Suppressor macrophage treated with lipopolysaccharide for 1 hour (primary cell): Measurements from ENCODE around the gene CDC42BPG.

Source experiments
- DNase-seq, 3 donors: peaks; one replicate each; pipeline ENCODE4 v3.0.0-alpha.2; 2020 to 2022

CDC42BPG gene

DNA sequence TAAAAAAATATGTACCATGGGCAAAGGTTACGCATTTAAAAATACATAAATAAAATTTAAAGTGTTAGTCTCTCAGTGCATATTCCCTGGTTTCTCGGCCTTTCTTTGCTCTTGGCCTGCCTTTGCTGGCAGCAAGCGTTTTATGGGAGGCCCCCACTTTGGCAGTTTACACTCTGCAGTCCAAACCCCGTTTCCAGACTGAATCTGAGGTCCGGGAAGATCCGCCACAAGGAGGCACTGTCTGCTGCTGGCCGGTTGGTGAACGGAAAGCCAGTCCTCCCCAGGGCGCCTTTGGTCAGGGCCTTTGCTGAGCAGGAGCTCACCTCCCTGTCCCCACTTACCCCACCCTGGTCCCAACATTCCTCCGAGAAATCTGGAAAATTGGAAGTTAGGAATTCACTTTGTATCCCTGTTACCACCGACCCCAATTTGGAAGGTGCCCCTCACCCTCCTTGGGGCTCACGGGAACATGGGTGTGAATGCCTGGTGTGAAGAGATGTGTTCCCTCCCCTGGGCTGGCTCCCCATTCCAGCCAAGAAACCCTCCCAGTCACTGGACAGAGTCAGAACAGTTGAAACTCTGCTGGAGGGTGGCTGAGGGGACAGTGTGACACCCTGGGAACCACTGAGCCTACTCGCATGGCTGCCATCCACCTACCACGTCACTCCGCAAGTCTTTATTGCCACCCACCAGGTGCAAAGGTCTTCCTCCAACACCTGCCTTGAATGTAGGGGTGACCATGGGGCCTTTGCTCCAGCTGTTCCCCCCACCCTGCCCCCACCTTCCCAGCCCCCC lies 56.7 kb downstream of the CDC42BPG start:
- DNase-seq, result peak; percentile 72 to 82 (median 76)

DNA sequence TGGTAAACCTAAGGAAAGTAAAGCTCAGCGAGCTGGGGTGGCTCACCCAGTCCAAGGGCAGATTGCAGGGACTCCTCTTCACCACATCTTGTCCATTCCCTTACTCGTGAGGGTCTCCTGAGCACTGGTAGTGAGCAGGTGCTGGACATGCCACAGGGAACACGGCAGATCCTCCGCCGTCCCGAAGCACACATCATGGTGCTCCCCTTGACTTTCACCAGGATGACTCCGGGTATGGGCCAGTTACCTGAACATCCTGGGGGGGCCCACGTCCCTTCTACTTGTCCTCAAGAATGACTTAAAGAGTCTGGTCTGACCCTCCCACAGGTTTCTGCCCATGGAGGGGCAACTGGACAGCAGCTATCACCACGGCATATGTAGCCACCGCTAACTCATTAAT lies 58.1 kb downstream of the CDC42BPG start:
- no peak for DNase-seq

DNA sequence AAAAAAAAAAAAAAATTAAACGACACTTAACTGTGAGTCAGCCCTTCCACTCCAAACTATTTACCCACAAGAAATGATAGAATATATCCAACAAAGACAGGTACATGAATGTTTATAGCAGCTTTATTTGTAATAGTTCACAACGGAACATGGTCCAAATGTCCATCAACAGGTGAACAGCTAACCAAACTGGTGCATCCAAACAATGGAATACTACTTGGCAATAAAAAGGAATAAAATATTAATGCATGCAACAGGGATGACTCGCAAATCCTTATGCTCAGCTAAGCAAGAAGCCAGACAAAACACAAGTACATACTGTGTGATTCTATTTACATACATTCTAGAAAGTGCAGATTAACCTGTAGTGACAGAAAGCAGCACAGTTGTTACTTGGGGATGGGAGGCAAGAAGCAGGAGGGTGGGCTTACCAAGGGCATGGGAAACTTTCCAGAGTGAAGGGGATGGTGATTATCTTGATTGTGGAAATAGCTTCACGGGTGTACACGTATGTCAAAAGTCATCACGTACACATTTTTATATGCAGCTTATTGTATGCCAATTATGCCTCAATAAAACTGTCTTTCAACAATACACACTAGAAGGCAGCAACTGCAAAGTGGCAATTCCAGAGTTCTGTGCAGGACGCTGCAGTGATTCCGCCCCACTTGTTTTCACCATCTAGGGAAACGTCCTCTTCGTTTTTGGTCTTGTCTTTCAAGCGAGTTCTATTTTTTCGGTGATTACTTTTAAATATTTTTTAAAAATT lies 59.5 kb downstream of the CDC42BPG start:
- DNase-seq, result no peak

DNA sequence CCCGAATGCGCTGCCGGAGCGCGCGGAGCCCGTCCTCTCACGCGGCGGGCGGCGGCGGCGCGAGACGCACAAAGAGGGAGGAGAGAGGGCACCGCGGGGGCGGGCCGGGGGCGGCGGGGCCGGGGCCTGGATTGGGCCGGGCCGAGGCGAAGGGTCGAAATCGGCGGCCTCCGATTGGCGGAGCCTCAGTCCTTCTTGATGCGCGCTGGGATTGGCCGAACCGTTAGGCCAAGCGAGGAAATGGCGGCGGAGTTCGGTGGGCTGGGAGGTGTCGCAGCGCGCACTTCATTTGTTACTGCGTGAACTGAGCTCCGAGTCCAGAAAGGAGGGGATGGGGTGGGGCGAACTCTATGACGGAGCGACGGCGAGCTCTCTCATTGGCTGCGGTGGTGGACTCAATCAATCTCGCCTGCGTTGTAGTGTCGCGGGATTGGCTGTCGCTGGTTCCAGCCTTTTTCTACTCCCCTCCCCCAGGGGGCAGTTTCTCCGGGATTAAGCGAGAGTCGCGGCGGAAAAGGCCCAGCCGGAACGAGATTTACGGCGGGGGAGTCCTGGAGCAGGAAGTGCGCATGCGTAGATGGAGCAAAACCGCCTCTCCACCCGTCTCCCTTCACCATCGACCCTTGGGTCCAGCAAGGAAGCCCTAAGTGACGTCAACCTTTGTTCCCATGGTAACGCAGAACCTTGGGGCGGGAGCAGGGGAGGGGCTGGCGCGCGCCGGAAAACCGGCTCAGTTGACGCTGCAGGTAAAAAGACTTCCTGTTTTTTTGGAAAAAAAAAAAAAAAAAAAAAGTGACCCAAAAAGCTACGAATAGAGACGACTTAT lies 65.8 kb downstream of the CDC42BPG start, which contains the start of gene SF1:
TSS of gene SF1 (minus strand) at position 70 of the 826 bp plus-strand sequence. CDS start 150 bp downstream, outside the sequence.
- peak; percentile 99 to 100 (median 100) for DNase-seq

DNA sequence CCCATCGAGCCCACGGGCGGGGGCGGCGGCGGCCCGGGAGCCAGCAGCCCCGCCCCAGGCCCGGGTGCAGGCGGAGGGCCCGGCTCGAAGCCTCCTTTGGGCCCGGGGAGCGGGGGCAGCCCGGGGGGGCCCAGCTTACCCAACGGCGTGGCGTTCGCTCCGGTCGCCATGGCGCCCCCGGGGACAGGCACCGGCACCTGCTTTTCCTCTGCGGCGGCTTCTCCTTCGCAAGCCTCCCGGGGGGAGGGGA lies 66.3 kb downstream of the CDC42BPG start:
- no peak for DNase-seq

DNA sequence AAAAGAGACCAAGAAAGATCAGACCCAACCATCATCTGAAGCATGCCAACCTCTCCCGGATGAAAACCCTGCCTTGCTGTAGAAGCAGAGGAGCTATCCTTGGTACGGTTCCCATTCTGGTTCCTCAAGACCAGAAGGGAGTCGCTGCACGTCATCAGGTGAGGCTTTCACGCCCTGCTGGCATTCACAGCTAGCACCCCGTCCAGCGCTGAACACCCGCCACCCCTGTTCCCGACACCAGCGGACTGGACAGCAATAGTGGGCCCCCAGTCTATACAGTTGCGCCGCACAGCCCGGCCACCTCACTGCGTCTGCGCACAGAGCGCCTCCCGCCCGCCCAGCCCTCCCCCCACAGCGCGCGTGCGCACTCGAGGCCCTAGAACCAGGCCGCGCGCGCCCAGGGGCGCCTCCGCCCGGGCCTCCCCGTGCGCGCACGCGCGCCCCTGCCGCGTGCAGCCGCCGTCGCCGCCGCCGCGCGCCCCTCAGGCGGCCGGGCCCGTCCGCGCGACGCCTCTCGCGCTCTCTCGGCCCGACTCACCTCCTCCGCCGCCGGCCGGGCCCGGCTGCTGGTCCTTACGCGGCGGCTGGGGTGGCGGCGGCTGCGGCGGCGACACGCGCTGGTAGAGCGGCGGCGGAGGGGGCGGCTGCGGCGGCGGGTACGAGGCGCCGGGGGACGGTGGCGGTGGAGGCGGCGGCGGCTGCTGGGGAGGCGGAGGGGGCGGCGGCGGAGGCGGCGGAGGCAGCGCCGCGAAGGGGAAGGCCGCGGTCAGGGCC lies 66.8 kb downstream of the CDC42BPG start:
- DNase-seq, result peak; percentile 90 to 98 (median 95)

DNA sequence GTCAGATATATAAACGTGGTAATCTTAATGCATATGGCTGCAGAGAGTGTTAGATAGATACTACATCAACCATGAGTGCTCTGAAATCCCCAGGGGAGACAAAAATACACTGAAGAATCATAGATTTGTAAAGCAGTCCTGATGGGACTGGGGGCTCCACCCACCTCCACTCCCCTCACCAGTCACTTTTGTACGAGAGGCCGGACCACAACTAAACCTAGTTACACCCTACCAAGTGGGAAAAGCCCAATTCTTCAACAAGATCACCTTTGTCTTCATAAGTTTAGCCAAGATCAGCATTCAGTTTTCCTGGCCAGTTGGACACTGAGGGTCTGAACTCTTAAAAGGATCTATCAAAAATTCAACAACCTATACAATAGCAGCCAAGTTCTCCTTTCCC lies 67.6 kb downstream of the CDC42BPG start:
- DNase-seq, result no peak

DNA sequence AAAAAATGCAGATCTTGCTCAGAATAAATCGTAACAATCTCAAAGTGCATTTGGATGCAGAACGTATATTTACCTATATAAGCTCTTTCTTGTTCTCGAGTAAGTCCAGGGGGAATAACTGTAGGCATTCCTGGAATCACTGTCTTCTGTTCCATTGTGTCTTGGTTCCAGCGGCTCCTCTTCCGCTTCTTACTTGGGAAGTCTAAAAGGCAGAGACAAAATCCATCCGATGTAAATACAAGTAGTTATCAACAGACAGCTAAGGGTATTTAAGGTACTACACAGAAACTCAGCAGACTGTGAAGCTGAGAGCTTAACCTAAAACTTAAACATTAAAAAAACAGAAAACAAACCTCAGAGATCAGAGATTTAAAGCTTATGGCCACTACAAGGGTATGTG lies 68.0 kb downstream of the CDC42BPG start:
- no peak for DNase-seq

DNA sequence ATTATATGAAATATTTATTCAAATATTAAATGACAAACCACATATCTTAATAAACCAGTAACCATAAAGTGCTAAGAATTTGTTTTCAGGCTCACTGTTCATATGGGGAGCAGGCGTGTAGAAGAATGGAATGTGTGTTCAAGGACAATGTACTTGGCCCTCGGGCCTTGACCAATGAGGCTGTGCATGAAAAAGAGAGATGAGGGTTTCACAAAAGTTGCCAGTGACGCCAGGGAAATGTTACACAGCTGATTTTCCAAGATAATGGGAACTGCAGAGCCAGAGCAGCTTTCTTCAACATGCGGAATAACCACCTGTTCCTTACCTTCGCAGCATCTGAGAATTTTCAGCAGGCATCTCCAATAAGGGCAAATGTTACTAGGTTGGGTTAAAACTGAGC lies 70.3 kb downstream of the CDC42BPG start:
- DNase-seq, result no peak
